HG02840 (cell line): ENCODE results near the gene TSPYL1.
A peak's percentile ranks its signal among the peaks of the same experiment; 100 is the strongest.

Source experiments
- ATAC-seq: cut with Tn5 transposase; IDR thresholded peaks from one replicate; pipeline ENCODE4 v1.9.1; 2021; ENCODE audit warnings: mild to moderate bottlenecking, moderate library complexity, moderate number of reproducible peaks; ENCODE audit not compliant: unreplicated experiment, low FRiP score

Gene TSPYL1

GRCh38 chr6:116265041-116265829 lies 14.5 kb downstream of the TSPYL1 start:
- ATAC-seq = no peak

- no peak for ATAC-seq
Measured at GRCh38 chr6:116263353-116263752, 16.4 kb downstream of the TSPYL1 start.

GRCh38 chr6:116258520-116258919 lies 21.2 kb downstream of the TSPYL1 start:
- ATAC-seq = no peak

- ATAC-seq = no peak
Measured at GRCh38 chr6:116256694-116257093, 23.0 kb downstream of the TSPYL1 start.

GRCh38 chr6:116255246-116255800 lies 24.4 kb downstream of the TSPYL1 start:
- ATAC-seq = no peak

GRCh38 chr6:116254297-116255056 lies 25.3 kb downstream of the TSPYL1 start:
- ATAC-seq = peak; percentile 28

GRCh38 chr6:116253505-116254296 lies 26.0 kb downstream of the TSPYL1 start, which contains the start of gene TSPYL4:
Gene TSPYL4 (minus strand): TSS chr6:116254075. CDS start chr6:116254008, 67 bp downstream.
- peak; percentile 99 for ATAC-seq

- no peak for ATAC-seq
Measured at GRCh38 chr6:116253188-116253504, 26.6 kb downstream of the TSPYL1 start.

- no peak for ATAC-seq
Measured at GRCh38 chr6:116251568-116252384, 28.0 kb downstream of the TSPYL1 start.

GRCh38 chr6:116248577-116248976 lies 31.2 kb downstream of the TSPYL1 start:
- no peak for ATAC-seq

- no peak for ATAC-seq
Measured at GRCh38 chr6:116247285-116247684, 32.4 kb downstream of the TSPYL1 start.

- no peak for ATAC-seq
Measured at GRCh38 chr6:116246089-116246488, 33.6 kb downstream of the TSPYL1 start.

- no peak for ATAC-seq
Measured at GRCh38 chr6:116244284-116244683, 35.4 kb downstream of the TSPYL1 start.

- no peak for ATAC-seq
Measured at GRCh38 chr6:116239856-116240255, 39.9 kb downstream of the TSPYL1 start.

- no peak for ATAC-seq
Measured at GRCh38 chr6:116239256-116239655, 40.5 kb downstream of the TSPYL1 start.

- no peak for ATAC-seq
Measured at GRCh38 chr6:116238083-116238482, 41.6 kb downstream of the TSPYL1 start.

GRCh38 chr6:116234689-116235088 lies 45.0 kb downstream of the TSPYL1 start:
- no peak for ATAC-seq

- no peak for ATAC-seq
Measured at GRCh38 chr6:116229287-116229913, 50.3 kb downstream of the TSPYL1 start.
